ENCODE measurements around the gene SNX19.

- TF ChIP-seq, protein P1, sequence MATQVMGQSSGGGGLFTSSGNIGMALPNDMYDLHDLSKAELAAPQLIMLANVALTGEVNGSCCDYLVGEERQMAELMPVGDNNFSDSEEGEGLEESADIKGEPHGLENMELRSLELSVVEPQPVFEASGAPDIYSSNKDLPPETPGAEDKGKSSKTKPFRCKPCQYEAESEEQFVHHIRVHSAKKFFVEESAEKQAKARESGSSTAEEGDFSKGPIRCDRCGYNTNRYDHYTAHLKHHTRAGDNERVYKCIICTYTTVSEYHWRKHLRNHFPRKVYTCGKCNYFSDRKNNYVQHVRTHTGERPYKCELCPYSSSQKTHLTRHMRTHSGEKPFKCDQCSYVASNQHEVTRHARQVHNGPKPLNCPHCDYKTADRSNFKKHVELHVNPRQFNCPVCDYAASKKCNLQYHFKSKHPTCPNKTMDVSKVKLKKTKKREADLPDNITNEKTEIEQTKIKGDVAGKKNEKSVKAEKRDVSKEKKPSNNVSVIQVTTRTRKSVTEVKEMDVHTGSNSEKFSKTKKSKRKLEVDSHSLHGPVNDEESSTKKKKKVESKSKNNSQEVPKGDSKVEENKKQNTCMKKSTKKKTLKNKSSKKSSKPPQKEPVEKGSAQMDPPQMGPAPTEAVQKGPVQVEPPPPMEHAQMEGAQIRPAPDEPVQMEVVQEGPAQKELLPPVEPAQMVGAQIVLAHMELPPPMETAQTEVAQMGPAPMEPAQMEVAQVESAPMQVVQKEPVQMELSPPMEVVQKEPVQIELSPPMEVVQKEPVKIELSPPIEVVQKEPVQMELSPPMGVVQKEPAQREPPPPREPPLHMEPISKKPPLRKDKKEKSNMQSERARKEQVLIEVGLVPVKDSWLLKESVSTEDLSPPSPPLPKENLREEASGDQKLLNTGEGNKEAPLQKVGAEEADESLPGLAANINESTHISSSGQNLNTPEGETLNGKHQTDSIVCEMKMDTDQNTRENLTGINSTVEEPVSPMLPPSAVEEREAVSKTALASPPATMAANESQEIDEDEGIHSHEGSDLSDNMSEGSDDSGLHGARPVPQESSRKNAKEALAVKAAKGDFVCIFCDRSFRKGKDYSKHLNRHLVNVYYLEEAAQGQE (IDR thresholded peaks at IDR 0.05; ENCODE audit: insufficient read depth in 1 of 2, low read depth in 2 of 2, low read length in 2 of 2), result no peak
- TF ChIP-seq TAF1 (IDR thresholded peaks at IDR 0.05; ENCODE audit: borderline replicate concordance, insufficient read depth, low read length) (no peak), POLR2AphosphoS5 (IDR thresholded peaks at IDR 0.05; ENCODE audit: low read depth, low read length) (no peak), SIN3A (IDR thresholded peaks at IDR 0.05; ENCODE audit: borderline replicate concordance, insufficient read depth, low read length) (no peak)
These were observed 5.0 kb downstream of the SNX19 start for GRCh38 chr11:130911306-130911705.

Measured in PFSK-1 (cell line).